ENCODE measurements around the gene FBXO38.

GRCh38 chr5:148437249-148437648, 53.5 kb downstream of the FBXO38 start:
- TF ChIP-seq SPI1 (IDR thresholded peaks at IDR 0.05; ENCODE audit: low read depth, low read length): no peak
- no peak for TF ChIP-seq TAF1 (IDR thresholded peaks at IDR 0.05; ENCODE audit: low read depth, low read length)
- TF ChIP-seq POLR2AphosphoS5 (IDR thresholded peaks at IDR 0.05; ENCODE audit: low read depth, low read length): no peak
